Astrocyte of the spinal cord (primary cell): ENCODE results near the gene KCNJ6.

Experiments used
- DNase-seq: peaks from one replicate; pipeline ENCODE4 v3.0.0; 2011; ENCODE audit warnings: low read depth, low spot score
- H3K4me3 ChIP-seq: 2 replicates; pipeline ENCODE4 v1.5.1; 2011; ENCODE audit warnings: low read depth, mild to moderate bottlenecking, low read length, moderate library complexity
- in situ Hi-C: cut with HindIII; loops from 2 replicates; pipeline ENCODE4 v1.10.0; 2017; ENCODE audit warnings: low sequenced_read_pairs
- TF ChIP-seq, protein P1 (sequence below): IDR thresholded peaks from 2 replicates; pipeline ENCODE4 v1.5.1; 2012; ENCODE audit warnings: low read depth, mild to moderate bottlenecking, low read length, inconsistent platforms

Gene KCNJ6

DNA sequence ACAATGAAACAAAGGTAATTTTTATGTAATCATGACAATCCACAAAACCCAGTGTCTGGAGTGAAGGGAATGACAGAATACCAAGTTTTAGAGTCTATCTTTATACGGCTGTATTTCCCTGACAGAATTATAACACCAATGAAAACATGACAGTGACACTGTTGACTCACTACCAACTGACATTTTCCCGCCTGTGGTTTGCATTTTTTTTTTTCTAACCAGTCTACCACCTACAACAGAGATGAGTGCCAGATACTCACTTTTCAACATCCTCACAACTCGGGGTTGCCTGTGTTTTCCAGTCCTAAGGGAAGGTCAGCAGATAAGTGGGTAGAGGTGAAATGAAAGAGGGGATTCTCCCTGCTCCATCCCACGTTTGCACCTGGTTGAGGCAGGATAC, 118.9 kb downstream of the KCNJ6 start:
- TF ChIP-seq, protein P1, sequence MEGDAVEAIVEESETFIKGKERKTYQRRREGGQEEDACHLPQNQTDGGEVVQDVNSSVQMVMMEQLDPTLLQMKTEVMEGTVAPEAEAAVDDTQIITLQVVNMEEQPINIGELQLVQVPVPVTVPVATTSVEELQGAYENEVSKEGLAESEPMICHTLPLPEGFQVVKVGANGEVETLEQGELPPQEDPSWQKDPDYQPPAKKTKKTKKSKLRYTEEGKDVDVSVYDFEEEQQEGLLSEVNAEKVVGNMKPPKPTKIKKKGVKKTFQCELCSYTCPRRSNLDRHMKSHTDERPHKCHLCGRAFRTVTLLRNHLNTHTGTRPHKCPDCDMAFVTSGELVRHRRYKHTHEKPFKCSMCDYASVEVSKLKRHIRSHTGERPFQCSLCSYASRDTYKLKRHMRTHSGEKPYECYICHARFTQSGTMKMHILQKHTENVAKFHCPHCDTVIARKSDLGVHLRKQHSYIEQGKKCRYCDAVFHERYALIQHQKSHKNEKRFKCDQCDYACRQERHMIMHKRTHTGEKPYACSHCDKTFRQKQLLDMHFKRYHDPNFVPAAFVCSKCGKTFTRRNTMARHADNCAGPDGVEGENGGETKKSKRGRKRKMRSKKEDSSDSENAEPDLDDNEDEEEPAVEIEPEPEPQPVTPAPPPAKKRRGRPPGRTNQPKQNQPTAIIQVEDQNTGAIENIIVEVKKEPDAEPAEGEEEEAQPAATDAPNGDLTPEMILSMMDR = no peak
- no peak for DNase-seq
- no peak overlapping the region for H3K4me3 ChIP-seq
- in situ Hi-C loops = no loop called here

DNA sequence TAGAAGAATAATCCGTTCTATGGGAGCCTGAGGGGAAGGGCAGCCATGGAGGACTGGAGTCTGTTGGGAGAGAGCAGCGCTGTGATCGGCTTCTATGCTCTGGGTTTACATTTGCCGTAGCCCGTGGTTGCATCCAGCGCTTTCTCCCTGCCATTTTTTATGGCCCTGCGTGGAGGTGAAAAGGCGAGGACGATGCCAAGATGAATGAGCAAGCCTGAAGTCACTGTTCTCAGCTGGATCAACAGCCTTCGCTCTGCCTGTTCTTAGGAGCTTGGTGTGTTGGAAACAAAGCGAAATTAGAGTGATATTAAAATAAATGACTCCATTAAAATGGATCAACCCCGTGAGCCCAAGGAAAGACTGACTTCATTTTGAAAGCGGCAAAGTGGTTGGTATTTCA, 120.2 kb downstream of the KCNJ6 start:
- H3K4me3 ChIP-seq = no peak overlapping the region
- in situ Hi-C loops = no loop called here
- DNase-seq = no peak

DNA sequence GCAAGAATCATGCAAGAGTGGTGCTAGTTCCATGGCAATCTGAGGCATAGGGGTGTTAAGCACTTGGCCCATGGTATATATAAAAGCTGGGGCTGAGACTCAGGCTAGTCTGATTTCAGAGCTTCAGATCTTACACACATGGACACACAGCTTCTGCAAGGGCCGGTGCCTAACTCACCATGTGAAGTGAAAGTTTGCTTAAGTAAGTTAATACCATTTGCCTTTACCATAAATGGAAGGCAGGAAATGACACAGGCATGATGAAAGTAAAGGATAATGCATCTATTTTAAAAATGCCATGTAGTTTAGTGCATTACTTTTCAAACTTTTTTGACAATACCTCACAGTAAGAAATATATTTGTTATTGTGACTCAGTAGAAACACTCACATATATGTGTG, 122.6 kb downstream of the KCNJ6 start:
- TF ChIP-seq, protein P1 = no peak
- no peak overlapping the region for H3K4me3 ChIP-seq
- DNase-seq = peak; percentile 49
- in situ Hi-C loops = no loop called here

More for the DNA sequence above, 120.2 kb downstream of the KCNJ6 start:
- TF ChIP-seq, protein P1 = no peak

DNA sequence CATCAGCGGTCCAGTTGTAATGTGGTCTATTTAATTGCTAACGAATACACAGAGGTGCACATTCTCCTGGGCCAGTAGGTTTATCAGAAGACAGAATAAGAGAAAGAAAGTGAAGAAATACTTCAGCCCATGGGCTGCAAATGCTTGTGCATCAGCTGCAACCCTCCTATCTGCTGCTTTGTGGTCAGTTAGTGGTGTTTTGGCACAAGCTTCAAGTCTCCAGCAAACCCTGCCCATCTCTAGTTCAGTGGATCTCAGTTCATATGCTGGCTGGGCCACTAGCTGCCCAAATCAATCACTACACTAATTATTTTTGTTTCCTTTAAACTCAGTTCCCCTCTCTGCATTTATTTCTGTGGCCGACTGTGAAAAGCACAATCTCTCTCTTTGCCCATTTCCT, 124.2 kb downstream of the KCNJ6 start:
- in situ Hi-C loops = no loop called here
- H3K4me3 ChIP-seq = no peak overlapping the region
- TF ChIP-seq, protein P1 = no peak
- DNase-seq = peak; percentile 26

DNA sequence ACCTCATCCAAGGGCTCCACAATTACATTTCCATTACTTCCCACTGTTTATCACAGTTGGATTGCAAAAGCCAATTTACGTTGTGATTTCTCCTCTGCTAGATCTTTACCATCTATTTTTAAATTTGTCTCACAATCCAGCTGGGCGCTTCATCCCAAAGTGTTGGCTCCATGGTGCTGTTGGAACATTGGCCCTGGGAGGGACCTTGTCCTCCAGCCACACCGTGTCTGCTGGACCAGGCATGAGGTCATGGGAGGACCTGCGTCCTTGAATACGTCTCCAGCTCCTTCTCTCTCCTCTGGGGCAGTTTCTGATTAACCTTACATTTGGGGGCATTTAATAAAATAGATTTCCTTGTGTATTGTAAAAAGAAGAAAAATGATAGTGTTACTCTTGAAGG, 125.4 kb downstream of the KCNJ6 start:
- in situ Hi-C loops = no loop called here
- TF ChIP-seq, protein P1 = no peak
- no peak overlapping the region for H3K4me3 ChIP-seq
- DNase-seq = no peak

DNA sequence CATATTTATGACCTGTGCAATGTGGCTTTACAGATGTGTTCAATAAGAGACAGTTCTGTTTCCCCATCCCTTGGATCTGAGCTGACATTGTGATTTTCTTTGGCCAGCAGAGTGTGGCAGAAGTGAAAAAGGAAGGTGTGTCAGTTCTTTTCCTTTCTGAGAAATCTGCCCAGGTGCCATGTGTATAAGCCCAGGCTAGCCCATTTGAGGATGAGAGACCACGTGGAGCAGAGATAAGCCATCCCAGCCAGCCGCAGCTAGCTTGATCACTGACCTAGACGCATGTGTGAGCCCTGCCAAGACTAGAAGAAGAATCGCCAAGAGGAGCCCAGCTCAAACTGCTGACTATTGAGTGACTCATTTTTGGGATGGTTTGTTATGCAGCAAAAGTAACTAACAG, 127.8 kb downstream of the KCNJ6 start:
- no peak overlapping the region for H3K4me3 ChIP-seq
- in situ Hi-C loops = no loop called here
- TF ChIP-seq, protein P1 = no peak
- DNase-seq = no peak

DNA sequence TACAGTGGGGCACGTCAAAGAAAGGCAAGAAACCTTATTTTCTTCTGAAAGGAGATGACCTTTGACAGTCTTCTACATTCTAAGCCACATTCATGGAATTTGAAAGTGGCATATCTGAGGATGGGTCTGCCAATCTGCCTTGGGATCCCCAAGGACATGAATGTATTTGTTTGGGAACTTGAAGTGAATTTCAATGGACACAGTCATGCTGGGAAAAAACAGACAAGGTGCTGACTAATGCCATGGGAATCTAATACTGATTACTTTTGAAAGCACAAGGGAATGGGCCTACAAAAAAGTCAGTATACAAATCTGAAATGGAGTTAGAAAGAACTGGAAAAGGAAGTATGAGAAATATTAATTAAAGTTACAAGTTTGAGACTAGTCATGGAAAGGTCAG, 128.8 kb downstream of the KCNJ6 start:
- peak; percentile 87 for DNase-seq
- TF ChIP-seq, protein P1 = no peak

More for the DNA sequence above, 128.8 kb downstream of the KCNJ6 start:
- H3K4me3 ChIP-seq = no peak overlapping the region
- in situ Hi-C loops = no loop called here
